Calu3 (cell line): ENCODE results near the gene GLRX. TPM values are rescaled to one million over a fixed set of nuclear protein-coding genes. Genes with fewer than 3 reads are reported as not detected.
A peak's percentile ranks its signal among the peaks of the same experiment; 100 is the strongest.
"Not testable (repeated sequence)": the region's sequence is repeated elsewhere in the genome, so short reads cannot be mapped to it uniquely, and the experiment has no call there.

Source experiments
- BruUV-seq: library from RNA; stranded (reverse); fragments of 400-500 nt; replicated peaks from 2 replicates; lab custom pipeline; 2021; lab: Mats Ljungman, UMichigan
- CTCF ChIA-PET: fragments of 300-600 bp; sonication (Branson Sonifier 250); formaldehyde crosslinking; loops from one replicate; lab custom pipeline; 2022; ENCODE audit warnings: antibody characterized with exemption; lab: Charles Lee
- DNase-seq: peaks from one replicate; pipeline ENCODE4 v3.0.0; 2022
- H3K27ac Mint-ChIP-seq: one replicate; pipeline ENCODE4 v1.8.0; 2022; ENCODE audit warnings: mixed read lengths; ENCODE audit not compliant: unreplicated experiment
- H3K27me3 Mint-ChIP-seq: one replicate; pipeline ENCODE4 v1.8.0; 2022; ENCODE audit warnings: mixed read lengths; ENCODE audit not compliant: unreplicated experiment
- H3K36me3 Mint-ChIP-seq: one replicate; pipeline ENCODE4 v1.8.0; 2022; ENCODE audit warnings: mild to moderate bottlenecking, moderate library complexity, mixed read lengths; ENCODE audit not compliant: insufficient read depth, unreplicated experiment
- H3K4me1 Mint-ChIP-seq: one replicate; pipeline ENCODE4 v1.8.0; 2022; ENCODE audit warnings: mild to moderate bottlenecking, low read depth, mixed read lengths; ENCODE audit not compliant: unreplicated experiment
- H3K4me3 Mint-ChIP-seq: one replicate; pipeline ENCODE4 v1.8.0; 2022; ENCODE audit warnings: mild to moderate bottlenecking, low read depth, moderate library complexity, mixed read lengths; ENCODE audit not compliant: unreplicated experiment
- H3K9me3 Mint-ChIP-seq: one replicate; pipeline ENCODE4 v1.8.0; 2022; ENCODE audit warnings: low read depth, mixed read lengths; ENCODE audit not compliant: unreplicated experiment
- intact Hi-C: fragments of 100-400 bp; cut with micrococcal nuclease; formaldehyde crosslinking; loops from one replicate; pipeline ENCODE4 v1.10.0; 2022; ENCODE audit not compliant: unreplicated experiment
- total RNA-seq: library from RNA; stranded (reverse); gene quantifications from 2 replicates; pipeline ENCODE4 v1.2.3, GENCODE V29; 2022
- TF ChIP-seq, protein P1 (sequence below): fragments of 200-600 bp; IDR thresholded peaks from one replicate; pipeline ENCODE4 v1.8.0; 2022; ENCODE audit warnings: antibody characterized with exemption; ENCODE audit not compliant: unreplicated experiment

The GLRX gene
- total RNA-seq, 1 experiment from 2014 or later: 27.9 TPM

DNA sequence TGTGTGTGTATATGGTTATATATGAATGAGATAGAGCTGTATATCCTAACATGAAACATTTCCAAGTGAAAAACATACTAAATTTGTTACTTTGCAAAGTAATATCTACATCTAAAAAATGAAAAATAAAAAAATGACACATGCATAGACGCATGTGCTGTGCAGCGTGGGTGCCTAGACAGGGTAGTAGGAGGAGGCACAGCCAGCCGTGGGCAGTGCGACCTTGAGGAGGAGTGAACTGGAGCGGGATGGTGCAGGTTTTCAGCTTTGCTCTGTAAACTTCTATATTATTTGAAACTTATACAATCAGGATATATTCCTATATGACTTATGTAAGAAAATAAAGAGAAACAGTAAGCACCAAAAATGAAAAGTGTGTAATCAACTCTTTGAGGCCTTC lies 15.0 kb upstream of the GLRX start:
- Mint-ChIP-seq H3K36me3 (peaks cover 18% of the 10 kb centered on the region), H3K27ac (no peak overlapping the region), H3K27me3 (no peaks in the 10 kb centered on the region), H3K9me3 (no peaks in the 10 kb centered on the region), H3K4me1 (peaks cover 67% of the 10 kb centered on the region), H3K4me3 (no peak overlapping the region)
- CTCF ChIA-PET: interaction anchor here (0.5 to 1.3 kb wide), 3 partner anchors 57 to 657 kb away, joined by 3 to 5 read pairs (median 4); partner anchors contain the start of gene RFESD
- BruUV-seq: no TSS peak
- no peak for DNase-seq
- TF ChIP-seq, protein P1, sequence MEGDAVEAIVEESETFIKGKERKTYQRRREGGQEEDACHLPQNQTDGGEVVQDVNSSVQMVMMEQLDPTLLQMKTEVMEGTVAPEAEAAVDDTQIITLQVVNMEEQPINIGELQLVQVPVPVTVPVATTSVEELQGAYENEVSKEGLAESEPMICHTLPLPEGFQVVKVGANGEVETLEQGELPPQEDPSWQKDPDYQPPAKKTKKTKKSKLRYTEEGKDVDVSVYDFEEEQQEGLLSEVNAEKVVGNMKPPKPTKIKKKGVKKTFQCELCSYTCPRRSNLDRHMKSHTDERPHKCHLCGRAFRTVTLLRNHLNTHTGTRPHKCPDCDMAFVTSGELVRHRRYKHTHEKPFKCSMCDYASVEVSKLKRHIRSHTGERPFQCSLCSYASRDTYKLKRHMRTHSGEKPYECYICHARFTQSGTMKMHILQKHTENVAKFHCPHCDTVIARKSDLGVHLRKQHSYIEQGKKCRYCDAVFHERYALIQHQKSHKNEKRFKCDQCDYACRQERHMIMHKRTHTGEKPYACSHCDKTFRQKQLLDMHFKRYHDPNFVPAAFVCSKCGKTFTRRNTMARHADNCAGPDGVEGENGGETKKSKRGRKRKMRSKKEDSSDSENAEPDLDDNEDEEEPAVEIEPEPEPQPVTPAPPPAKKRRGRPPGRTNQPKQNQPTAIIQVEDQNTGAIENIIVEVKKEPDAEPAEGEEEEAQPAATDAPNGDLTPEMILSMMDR: no peak
- intact Hi-C loops: loop anchor here (5.0 kb wide), 1 partner anchor 35 kb away; no protein-coding TSS in a partner anchor

- peak overlapping the region; percentile 15 for H3K4me3 Mint-ChIP-seq
- not testable (repeated sequence) for H3K27me3 Mint-ChIP-seq, H3K9me3 Mint-ChIP-seq, BruUV-seq, H3K27ac Mint-ChIP-seq, DNase-seq
- peaks cover 70% of the 10 kb centered on the region for H3K4me1 Mint-ChIP-seq
- intact Hi-C loops: loop anchor here (5.0 kb wide), 1 partner anchor 35 kb away; no protein-coding TSS in a partner anchor
- H3K36me3 Mint-ChIP-seq: peaks cover 18% of the 10 kb centered on the region
- CTCF ChIA-PET: interaction anchor here (1.3 kb wide), 2 partner anchors 56 to 190 kb away, joined by 4 to 5 read pairs; partner anchors contain the start of gene RFESD
These were observed 14.4 kb upstream of the GLRX start for GRCh38 chr5:95836971-95837370.

DNA sequence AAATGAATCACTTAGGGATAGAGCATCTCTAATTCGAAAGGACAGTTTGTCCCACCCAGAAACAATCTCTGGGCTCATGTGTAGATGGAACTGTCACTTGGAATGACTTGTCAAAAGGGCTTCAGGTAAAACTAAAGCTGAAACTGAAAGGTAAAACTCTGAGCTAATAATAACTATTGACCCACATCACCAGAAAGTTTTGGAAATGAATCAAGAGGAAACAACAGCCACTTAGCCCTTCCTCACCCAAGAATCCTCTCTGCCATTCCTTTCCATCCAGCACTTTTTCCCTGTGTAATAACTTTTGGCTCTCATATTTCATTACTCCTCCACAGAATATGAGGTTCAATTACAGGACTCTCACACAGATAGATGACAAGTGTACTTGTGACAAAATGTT lies 14.0 kb upstream of the GLRX start:
- TF ChIP-seq, protein P1: no peak
- DNase-seq: no peak
- no TSS peak for BruUV-seq
- Mint-ChIP-seq H3K4me1 (peaks cover 70% of the 10 kb centered on the region), H3K4me3 (peak overlapping the region; percentile 15), H3K9me3 (no peaks in the 10 kb centered on the region), H3K27ac (no peak overlapping the region), H3K36me3 (peaks cover 18% of the 10 kb centered on the region), H3K27me3 (no peaks in the 10 kb centered on the region)
- CTCF ChIA-PET: interaction anchor here (1.3 kb wide), 2 partner anchors 56 to 190 kb away, joined by 4 to 5 read pairs; partner anchors contain the start of gene RFESD
- intact Hi-C loops: loop anchor here (5.0 kb wide), 1 partner anchor 34 kb away; no protein-coding TSS in a partner anchor

DNA sequence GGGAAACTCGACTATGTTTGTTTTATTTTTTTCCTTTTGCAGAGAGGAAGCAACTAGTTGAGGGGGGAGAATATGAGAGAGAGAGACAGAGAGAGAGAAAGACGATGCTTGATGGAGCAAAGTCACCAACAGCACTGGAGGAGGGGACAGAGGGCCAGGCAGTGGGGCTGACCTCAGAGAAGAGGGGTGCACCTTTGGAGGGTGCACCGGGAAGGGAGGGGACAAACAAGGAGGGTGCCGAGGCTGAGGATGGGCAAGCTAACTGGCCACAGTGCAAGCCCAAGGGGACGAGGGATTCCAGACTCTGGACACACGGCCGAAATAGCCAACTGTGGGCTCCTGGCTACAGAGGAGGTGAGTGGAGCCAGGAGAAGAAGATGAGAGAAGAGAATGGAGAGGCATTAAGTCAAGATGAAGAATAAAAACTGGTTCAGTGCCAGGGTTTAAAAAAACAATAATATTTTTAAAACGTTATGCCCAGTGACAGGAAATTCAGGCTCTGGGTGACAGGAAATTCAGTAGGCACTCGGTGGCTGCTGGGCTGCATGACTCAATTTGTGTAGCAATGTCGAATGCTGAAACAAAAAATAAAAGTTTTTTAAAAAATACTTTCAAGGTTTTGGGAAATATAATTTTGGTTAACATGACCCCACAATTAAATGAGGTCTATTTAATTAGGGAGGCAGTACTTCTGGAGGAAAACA lies 13.3 kb upstream of the GLRX start:
- CTCF ChIA-PET: interaction anchor here (1.0 to 2.4 kb wide), 5 partner anchors 9 to 189 kb away, joined by 3 to 18 read pairs (median 4); partner anchors contain the start of genes GLRX and RFESD
- DNase-seq: no peak
- peak overlapping the region; percentile 57 for H3K27ac Mint-ChIP-seq
- TF ChIP-seq, protein P1: no peak
- H3K9me3 Mint-ChIP-seq: no peaks in the 10 kb centered on the region
- H3K27me3 Mint-ChIP-seq: no peaks in the 10 kb centered on the region
- peaks cover 18% of the 10 kb centered on the region for H3K36me3 Mint-ChIP-seq
- no TSS peak for BruUV-seq
- intact Hi-C loops: loop anchor here (5.0 kb wide), 1 partner anchor 34 kb away; no protein-coding TSS in a partner anchor
- H3K4me3 Mint-ChIP-seq: peak overlapping the region; percentile 55
- peaks cover 64% of the 10 kb centered on the region for H3K4me1 Mint-ChIP-seq
